Stimulated activated CD8-positive, alpha-beta memory T cell treated with anti-CD3 and anti-CD28 coated beads, Interleukin-12 subunit alpha, Interleukin-12 subunit beta, amount 100 ng/mL, for 24 hours (primary cell): Measurements from ENCODE around the gene PAWR.
"Not testable (repeated sequence)": the region's sequence is repeated elsewhere in the genome, so short reads cannot be mapped to it uniquely, and the experiment has no call there.

Experiments
- DNase-seq: peaks from one replicate; pipeline ENCODE4 v3.0.0-alpha.2; 2020; ENCODE audit errors: extremely low read depth

Gene PAWR

DNA sequence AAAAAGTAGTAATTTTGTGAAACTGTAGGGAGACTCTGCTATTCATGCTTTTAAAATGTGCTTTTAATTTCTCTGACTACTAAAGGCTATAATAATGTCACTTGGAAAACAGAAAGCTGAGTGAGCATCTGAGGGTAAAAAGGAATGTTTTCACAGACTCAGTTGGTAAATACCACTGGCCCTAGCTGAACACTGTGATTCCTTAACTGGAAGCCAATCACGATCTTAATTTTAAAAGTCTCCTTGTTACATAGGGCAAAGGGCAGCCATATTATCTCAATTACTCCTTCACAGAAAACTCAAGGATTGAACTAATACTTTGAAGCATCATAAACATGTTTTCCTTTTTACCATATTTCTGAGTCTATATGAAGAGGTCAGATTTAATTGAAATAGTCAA lies 41.9 kb downstream of the PAWR start:
- no peak for DNase-seq

DNA sequence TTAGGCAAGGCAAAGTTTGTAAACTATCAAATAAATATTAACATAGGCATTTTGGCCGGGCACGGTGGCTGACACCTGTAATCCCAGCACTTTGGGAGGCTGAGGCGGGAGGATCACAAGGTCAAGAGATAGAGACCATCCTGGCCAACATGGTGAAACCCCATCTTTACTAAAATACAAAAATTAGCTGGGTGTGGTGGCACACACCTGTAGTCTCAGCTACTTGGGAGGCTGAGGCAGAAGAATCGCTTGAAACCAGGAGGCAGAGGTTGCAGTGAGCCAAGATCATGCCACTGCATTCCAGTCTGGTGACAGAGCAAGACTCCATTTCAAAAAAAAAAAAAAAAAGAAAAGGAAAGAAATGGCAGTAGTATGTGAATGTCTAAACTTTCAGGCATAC lies 43.9 kb downstream of the PAWR start:
- not testable (repeated sequence) for DNase-seq

DNA sequence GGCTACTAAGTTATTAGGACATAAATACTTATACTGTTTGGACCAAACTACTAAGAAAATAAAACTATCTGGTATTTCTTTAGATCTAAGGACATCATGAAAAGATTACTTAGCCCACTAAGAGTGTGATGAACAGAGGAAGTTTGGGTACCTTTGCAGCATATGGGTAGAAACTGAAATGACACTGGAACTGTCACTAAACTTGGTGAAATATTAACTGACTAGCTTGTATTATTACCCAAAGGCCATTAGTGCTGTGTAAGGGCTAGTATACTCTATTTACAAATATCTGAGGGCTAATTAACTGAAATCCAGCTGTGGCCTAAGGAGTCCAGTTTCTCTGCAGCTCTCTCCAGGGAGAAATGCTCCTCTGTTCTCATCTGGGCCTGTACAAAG lies 45.5 kb downstream of the PAWR start:
- DNase-seq: no peak

DNA sequence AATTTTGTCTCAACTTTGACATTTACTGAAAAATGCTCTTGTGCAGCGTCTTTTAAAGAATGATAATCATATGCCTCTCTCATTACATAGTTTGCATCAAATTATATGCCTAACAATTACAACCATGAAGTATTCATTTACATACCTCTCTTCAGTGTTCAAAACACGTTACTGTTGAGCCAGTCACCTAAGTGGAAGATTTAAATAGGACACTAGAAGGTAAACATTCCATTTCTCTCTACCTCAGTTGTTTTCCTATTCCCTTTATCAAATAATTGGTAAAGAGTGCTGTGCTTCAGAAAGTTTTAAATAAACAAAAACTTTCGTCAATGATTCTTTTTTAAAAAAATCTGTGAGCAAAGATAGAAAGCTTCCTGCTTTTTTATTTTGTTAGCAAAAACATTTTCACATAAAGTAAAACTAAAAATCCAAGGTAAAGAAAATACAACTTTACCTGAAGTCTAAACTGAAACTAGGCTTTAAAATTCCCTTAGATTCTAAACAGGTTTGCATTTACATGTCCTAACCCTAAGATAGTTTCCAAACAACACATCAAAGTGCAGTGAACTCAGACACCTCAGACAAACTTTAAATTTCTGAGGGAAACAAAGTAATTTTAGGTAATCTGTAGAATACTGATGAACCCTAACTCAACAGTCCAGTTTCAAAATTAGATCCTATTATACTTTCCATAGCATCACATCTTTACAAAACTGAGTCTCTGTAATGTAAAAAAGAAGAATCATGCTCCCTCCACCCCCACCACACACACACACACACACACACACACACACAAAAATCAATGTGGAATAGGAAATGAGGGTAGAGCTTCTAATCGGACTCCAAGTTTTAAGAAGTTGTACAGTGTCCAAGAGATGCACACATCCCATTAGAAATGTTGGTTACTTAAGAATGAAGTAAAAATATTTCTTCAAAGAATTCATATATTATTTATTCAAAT lies 46.2 kb downstream of the PAWR start:
- DNase-seq: no peak

DNA sequence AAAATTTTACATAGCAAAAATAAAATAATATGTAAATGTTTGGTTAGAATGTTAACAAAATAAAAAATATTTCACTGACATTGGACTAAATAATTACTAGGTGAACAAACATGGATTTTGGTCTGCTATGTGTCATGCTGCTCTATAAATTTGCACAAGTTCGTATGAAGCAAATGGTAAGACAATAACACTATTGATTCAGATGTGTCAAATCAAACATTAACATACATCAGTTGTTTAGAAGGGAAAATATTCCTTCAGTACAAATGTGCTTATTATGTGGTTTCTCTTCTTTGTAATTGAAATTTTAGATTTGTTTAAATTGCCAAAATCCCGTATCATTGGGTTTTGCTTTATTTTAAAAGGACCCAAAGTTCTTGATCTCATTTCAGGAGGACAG lies 46.9 kb downstream of the PAWR start:
- no peak for DNase-seq

DNA sequence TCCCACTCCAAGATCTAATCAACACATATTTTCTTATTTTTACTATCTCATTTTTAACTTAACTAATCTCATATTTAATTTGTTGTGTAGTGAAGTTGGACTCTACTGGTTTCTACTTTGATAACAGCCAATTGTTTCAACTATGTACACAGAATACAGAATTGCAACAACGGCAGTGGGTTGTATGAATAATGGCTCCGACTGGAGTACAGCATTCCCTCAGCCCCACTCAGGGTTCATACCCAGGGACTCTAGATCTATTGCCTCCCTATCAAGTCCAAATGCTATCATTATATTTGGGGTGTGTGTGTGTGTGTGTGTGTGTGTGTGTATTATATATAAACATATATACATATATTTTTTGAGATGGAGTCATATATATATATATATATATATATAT lies 52.3 kb downstream of the PAWR start:
- DNase-seq: no peak

DNA sequence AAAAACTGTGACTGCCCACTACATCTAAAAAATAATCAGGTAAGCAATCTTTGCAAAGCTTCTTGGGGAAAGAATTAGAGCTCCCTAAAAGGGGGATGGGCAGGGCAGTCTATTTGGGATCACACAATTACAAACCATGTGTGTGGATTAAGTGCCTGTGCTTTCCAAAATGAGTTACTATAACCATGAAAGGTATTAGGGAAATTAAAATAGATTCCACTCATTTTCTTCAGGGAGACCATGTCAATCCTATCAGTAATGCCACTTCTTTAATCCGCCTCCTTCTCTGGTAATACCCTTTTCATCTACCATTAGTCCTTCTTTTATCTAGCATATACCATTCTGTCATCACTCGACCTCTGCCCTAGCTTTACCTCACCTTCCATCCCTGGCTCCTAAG lies 53.7 kb downstream of the PAWR start:
- DNase-seq: no peak

DNA sequence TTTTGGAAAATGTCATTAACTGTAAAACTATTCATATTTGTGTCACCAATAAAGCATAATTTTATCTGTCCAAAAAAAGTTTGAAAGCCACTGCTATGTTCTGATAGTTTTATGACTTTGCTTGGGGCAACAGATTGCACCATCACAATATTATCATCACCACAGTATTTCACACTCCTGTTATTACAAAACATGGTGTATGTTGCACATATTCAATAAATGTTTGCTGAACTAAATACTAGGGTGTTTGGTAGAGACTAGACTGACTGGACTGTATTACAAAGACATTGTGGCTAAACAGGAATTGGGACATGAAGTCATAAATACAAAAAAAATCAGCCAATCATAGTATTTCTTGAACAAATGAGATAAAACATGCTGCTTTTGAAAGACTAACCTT lies 55.1 kb downstream of the PAWR start:
- no peak for DNase-seq

DNA sequence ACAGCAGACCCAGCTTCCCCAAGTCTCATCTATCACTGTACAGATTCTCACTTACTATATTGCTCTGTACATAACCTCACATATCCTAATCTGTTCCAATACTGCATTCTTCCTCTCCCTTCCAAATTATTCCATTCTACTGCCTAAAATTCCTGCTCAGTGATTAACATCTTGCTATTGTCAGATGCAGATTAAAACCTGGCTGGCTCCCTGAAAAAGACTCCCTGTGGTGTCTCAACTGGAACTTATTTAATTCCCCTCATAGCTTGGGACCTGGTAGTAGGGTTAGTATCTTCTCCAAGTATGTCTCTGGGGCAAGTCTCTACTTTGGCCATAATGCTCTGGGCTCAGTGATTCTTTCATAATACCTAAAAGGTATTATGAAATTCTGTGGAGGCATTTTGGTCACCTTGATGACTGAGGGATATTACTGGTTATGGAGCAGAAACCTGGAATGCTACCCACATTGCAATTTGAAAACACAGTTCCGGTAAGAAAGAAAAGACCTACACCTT lies 55.8 kb downstream of the PAWR start:
- DNase-seq: no peak

DNA sequence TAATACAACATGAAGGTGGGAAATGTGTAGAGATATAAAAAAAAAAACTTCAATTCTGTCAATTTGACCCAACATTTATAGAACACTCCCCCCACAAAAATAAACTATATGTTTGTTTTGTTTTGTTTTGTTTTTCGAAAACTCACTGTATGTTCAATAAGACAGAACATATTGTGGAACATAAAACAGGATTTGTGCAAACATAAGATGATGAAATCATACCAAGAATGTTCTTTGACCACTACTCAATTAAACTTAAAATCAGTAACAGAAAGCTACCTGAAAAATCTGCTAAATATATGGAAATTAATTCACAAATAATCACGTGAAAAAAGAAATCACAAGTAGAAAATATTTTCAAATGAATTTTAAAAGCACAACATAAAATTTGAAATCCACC lies 61.2 kb downstream of the PAWR start:
- no peak for DNase-seq

DNA sequence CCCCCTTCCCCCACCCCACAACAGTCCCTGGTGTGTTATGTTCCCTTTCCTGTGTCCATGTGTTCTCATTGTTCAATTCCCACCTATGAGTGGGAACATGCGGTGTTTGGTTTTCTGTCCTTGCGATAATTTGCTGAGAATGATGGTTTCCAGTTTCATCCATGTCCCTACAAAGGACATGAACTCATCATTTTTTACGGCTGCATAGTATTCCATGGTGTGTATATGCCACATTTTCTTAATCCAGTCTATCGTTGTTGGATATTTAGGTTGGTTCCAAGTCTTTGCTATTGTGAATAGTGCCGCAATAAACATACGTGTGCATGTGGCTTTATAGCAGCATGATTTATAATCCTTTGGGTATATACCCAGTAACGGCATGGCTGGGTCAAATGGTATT lies 64.0 kb downstream of the PAWR start:
- DNase-seq: not testable (repeated sequence)

DNA sequence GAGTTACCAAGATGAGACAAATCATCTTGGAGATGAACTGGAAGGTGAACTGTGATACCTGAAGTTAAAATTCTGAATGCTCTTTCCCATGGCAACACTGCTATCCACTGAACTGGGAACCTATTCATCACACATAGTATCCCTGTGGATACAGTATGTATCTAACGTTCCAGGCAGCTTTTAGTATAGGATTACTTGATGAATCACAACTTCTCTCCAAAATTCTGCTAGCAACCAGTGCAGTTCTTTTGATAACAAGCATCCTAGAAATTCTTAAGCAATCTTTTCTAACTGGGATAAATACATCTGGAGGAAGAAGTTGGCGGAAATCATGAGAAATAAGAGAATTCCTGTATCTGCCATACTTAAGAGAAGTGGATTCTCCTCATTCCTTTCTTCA lies 66.4 kb downstream of the PAWR start:
- no peak for DNase-seq

DNA sequence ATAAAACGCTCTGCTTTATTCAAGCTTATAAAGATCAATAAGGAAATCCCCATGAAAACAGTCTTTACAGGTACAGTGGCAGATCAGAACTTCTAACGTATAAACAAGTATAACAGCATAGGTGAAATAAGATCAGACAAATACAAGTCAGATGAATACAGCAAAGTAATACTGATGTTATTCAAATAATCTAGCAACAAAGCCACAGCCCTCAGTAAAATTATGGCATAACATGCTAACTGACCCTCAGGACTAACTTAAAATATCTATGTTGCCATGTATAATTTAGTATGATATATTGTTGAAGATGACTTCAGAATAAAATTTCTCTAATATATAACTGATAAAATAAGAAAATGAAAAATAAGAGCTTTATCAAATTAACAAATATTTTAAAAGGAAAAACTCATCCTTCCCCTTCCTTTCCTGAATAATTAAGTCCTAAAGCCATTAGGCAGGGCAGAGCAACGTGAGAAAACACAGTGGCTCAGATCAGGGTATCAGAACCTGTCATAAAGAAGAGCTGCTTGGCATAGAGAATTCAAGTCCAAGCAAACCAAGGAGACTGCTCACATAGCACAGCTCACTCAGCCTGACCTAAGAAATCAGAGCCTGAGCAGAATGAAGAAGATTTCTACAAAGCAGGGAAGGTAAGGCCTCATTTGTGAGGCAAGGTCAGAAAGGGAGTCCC lies 70.7 kb downstream of the PAWR start:
- DNase-seq: no peak

DNA sequence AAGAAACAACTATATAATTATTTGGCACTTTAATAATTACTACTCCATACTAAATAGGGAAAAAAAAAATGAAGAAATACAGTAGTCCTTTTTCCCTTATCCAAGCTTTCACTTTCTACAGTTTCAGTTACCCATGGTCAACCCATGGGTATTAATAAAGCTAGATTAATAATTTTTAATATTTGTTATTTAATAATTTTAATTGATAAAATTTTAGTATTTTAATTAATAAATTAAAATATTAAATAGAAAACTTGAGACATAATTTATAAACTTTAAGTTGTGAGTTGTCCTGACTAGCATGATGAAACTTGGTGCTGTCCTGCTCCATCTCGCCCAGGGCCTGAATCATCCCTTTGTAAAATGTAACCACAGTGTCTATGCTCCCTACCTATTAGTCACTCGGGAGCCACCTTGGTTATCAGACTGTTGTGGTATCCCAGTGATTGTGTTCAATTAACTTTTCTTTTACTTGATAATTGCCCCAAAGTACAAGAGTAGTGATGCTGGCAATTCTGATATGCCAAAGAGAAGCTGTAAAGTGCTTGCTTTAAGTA lies 71.8 kb downstream of the PAWR start:
- DNase-seq: no peak

DNA sequence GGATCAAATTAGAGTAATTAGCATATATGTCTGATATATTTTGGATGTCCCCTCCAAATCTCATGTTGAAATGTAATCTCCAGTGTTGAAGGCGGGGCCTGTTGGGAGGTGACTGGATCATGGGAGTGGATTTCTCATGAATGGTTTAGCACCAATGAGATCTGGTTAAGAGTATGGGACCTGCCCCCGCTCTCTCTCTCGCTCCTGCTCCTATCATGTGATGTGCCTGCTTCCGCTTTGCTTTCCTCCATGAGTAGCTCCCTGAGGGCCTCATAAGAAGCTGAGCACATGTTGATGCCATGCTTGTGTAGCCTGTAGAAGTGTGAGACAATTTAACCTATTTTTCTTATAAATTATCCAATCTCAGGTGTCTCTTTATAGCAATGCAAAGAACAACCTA lies 73.1 kb downstream of the PAWR start:
- DNase-seq: no peak

DNA sequence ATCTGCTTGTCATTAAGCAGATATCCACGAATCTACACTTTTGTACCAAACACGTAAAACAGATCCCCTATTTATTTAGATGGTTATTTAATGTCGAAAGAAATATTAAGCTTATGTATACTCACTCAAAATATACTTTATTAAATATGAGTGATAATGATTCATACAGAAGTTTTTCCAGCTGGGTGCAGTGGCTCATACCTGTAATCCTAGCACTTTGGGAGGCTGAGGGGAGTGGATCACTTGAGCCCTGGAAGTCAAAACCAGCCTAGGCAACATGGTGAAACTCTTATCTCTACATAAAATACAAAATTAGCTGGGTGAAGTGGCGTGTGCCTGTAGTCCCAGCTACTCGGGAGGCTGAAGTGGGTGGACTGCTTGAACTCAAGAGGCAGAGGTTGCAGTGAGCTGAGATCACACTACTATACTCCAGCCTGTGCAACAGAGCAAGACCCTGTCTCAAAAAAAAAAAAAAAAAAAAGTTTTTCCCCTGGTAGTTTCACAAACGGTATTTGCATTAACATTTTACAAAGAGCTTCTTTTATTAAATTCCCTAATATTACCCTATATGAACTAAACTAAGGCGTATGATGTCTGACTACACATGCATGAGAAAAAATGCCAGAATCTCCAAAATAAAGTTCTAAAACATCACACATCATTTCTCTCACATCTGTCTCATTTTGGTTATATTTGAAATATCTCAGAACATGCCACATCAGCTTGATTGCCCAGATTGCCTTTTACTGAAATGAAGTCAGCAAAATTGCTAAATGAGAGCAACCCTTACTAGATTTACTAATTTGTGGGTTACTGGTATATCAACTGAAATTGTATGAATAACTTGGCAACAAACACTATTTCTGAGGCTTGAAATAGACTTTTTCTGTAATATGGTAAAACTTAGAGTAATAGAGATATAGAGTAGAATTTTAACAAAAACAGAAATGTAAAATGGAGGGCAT lies 74.9 kb downstream of the PAWR start:
- DNase-seq: no peak

DNA sequence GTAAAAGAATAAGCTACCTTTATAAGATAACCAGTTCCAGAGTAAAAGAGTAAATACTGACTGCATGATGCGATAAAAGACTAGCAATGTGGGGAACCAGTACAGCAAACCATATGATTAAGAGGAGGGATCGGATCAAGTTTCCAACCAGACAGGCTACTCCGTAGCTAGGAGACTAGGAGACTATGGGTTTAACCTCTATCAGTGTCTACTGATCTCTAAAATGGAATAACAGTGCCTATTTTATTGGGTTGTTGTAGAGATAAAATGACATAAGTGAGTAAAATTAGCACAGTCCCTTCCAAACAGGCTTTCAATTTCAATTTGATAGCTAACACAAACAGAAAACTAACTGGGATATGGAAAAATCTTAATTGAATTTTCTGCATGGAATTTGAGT lies 76.0 kb downstream of the PAWR start:
- DNase-seq: no peak

DNA sequence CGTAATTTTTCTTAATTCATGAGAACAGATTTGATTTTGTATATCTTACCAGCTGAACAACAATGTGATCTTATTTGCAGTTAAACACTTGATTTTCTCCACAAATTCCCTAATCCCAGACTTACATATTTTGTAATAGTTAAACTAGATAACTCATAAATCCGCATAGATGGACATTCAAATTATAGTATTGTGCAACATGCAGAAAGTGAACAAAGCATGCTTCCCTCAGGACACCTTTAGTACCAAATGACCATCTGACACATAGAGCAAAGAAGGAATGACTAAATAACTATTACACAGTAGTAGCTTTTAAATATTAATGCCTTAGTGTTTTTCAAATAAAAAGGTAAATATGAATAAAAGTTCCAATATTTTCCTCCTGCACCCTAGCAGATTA lies 88.9 kb downstream of the PAWR start:
- no peak for DNase-seq

DNA sequence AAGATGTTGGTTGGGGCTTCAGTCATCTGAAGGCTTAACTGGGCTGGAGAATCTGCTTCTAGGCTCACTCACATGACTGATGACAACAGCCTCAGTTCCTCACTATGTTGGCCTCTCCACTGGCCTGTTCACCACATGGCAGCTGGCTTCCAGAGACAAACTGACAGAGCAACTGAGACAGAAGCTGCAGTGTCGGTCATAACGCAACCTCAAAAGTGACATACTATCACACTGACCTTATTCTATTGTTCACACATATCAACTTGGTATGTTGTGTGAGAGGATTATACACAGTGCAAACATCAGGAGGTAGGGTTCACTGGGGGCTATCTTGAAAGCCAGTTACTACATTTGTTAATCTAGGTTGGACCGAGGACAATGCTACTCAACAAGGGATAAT lies 92.9 kb downstream of the PAWR start:
- DNase-seq: no peak

DNA sequence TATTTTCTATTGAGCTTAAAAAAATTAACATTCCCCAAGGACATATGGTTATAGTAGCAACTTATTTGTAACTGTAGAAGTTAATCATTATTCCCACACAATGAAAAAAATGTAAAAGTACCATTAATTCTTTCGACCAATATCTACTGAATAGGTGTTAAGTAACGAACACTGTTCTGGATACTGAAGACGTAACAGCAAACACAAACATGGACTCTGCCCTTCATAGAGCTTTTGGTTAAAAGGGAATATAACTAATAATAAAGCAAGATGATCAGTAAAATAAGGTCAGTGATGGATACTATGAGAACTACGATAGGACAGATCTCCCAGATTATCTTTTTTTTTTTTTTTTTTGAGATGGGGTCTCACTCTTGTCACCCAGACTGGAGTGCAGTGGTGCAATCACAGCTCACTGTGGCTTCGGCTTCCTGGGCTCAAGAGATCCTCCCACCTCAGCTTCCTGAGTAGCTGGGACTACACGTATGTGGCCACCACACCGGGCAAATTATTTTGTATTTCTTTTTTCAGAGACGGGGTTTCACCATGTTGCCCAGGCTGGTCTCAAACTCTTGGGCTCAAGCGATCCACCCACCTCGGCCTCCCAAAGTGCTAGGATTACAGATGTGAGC lies 93.9 kb downstream of the PAWR start:
- no peak for DNase-seq

DNA sequence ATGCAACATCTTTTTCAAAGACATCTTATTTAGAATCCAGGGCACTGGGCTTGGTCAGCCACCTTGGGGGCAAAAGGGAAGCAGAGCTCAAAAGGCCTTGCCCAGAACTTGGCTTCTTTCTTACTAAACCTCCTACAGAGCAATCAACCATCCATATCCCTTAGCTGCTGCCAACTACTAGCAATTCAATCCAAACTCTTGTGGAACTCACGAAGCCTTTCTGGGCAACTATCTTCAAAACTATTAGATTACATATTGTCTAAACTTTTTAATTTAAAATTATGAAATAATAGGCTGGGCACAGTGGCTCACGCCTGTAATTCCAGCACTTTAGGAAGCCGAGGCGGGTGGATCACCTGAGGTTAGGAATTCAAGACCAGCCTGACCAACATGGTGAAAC lies 95.5 kb downstream of the PAWR start:
- no peak for DNase-seq
